ENCODE results near the gene CTSE. TPM values are rescaled to one million over a fixed set of nuclear protein-coding genes. Genes with fewer than 3 reads are reported as not detected.

Gene CTSE
- total RNA-seq, 2 experiments from 2014 or later: not detected

DNA sequence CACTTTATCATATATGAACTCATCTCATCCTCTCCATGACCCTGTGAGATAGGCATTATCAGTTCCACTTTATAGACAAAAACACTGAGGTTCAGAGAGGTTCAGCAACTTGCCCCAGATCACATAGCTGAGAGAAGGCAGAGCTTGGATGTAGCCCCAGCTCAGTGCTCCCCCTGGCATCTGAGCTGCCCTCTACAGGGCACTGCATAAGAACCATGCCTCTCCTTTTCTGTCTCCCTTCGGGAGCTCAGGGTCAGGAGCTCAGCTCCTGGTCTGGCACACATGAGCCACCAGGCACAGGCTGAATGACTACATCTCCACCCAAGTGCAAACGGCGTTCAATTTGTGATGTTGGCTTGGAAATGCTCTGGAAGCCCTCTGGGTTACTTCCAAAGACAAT, 37.4 kb downstream of the CTSE start:
- DNase-seq (no peak), ATAC-seq (ENCODE audit: poor library complexity) (no peak)
- Mint-ChIP-seq H3K4me3 (no peak overlapping the region), H3K4me1 (ENCODE audit: low read depth) (no peaks in the 10 kb centered on the region), H3K9me3 (no peaks in the 10 kb centered on the region), H3K36me3 (ENCODE audit: low read depth) (no peaks in the 10 kb centered on the region), H3K27ac (no peak overlapping the region), H3K27me3 (peaks cover 9% of the 10 kb centered on the region)
- no peak overlapping the region for H3K4me3 ChIP-seq (ENCODE audit: low read length)
- no peaks in the 10 kb centered on the region for H3K36me3 ChIP-seq (ENCODE audit: insufficient read depth, low read length)
- H3K27ac ChIP-seq (ENCODE audit: low read depth in 1 of 2, low read length in 2 of 2): no peak overlapping the region
- intact Hi-C loops (cut with DNase I, micrococcal nuclease): no loop called here
- no peaks in the 10 kb centered on the region for H3K4me1 ChIP-seq (ENCODE audit: insufficient read depth, low read length)
- CTCF ChIA-PET: no interaction called here
- TF ChIP-seq, protein P1, sequence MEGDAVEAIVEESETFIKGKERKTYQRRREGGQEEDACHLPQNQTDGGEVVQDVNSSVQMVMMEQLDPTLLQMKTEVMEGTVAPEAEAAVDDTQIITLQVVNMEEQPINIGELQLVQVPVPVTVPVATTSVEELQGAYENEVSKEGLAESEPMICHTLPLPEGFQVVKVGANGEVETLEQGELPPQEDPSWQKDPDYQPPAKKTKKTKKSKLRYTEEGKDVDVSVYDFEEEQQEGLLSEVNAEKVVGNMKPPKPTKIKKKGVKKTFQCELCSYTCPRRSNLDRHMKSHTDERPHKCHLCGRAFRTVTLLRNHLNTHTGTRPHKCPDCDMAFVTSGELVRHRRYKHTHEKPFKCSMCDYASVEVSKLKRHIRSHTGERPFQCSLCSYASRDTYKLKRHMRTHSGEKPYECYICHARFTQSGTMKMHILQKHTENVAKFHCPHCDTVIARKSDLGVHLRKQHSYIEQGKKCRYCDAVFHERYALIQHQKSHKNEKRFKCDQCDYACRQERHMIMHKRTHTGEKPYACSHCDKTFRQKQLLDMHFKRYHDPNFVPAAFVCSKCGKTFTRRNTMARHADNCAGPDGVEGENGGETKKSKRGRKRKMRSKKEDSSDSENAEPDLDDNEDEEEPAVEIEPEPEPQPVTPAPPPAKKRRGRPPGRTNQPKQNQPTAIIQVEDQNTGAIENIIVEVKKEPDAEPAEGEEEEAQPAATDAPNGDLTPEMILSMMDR (IDR thresholded peaks at IDR 0.05): no peak
- no peaks in the 10 kb centered on the region for H3K27me3 ChIP-seq (ENCODE audit: control insufficient read depth in 1 of 2, insufficient read depth in 2 of 2, low read length in 2 of 2)
- POLR2A ChIA-PET: no interaction called here
- no peaks in the 10 kb centered on the region for H3K9me3 ChIP-seq (ENCODE audit: control insufficient read depth in 1 of 2, insufficient read depth in 1 of 2, low read length in 2 of 2)

DNA sequence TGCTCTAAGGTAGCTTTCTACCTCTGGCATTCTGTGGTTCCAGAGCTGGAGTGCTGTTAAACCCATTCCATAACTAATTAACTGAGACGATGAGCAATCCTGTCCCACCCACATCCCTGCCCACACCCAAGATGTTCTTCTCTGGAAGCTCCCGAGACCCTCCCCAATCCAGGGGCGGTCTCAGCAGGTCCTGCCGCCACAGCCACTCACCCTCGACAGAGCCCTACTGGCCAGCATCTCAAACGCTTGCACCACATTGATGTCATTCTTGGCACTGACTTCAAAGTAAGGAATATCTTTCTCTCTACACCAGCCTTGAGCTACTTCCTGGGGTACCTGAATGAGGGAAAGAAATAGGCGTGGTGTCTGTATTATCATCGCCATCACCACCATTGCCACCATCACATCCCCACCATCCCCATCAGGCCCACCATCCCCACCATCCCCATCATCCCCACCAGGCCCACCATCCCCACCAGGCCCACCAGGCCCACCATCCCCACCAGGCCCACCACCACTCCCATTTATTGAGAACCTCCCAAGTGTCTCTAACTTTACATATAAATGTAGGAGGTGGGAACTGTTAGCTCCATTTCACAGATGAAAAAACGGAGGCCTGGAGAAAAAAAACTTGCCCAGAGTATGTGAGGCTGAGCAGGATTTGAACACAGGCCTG, 38.2 kb downstream of the CTSE start:
- CTCF ChIA-PET: no interaction called here
- no peaks in the 10 kb centered on the region for H3K27me3 ChIP-seq (ENCODE audit: control insufficient read depth in 1 of 2, insufficient read depth in 2 of 2, low read length in 2 of 2)
- Mint-ChIP-seq H3K27me3 (peaks cover 5% of the 10 kb centered on the region), H3K9me3 (no peaks in the 10 kb centered on the region), H3K4me3 (no peak overlapping the region), H3K36me3 (ENCODE audit: low read depth) (no peaks in the 10 kb centered on the region), H3K27ac (no peak overlapping the region), H3K4me1 (ENCODE audit: low read depth) (no peaks in the 10 kb centered on the region)
- no peak overlapping the region for H3K27ac ChIP-seq (ENCODE audit: low read depth in 1 of 2, low read length in 2 of 2)
- no peaks in the 10 kb centered on the region for H3K4me1 ChIP-seq (ENCODE audit: insufficient read depth, low read length)
- POLR2A ChIA-PET: no interaction called here
- intact Hi-C loops (cut with DNase I, micrococcal nuclease): no loop called here
- DNase-seq (no peak), ATAC-seq (ENCODE audit: poor library complexity) (no peak)
- TF ChIP-seq, protein P1 (IDR thresholded peaks at IDR 0.05): no peak
- no peak overlapping the region for H3K4me3 ChIP-seq (ENCODE audit: low read length)
- no peaks in the 10 kb centered on the region for H3K36me3 ChIP-seq (ENCODE audit: insufficient read depth, low read length)
- no peaks in the 10 kb centered on the region for H3K9me3 ChIP-seq (ENCODE audit: control insufficient read depth in 1 of 2, insufficient read depth in 1 of 2, low read length in 2 of 2)

DNA sequence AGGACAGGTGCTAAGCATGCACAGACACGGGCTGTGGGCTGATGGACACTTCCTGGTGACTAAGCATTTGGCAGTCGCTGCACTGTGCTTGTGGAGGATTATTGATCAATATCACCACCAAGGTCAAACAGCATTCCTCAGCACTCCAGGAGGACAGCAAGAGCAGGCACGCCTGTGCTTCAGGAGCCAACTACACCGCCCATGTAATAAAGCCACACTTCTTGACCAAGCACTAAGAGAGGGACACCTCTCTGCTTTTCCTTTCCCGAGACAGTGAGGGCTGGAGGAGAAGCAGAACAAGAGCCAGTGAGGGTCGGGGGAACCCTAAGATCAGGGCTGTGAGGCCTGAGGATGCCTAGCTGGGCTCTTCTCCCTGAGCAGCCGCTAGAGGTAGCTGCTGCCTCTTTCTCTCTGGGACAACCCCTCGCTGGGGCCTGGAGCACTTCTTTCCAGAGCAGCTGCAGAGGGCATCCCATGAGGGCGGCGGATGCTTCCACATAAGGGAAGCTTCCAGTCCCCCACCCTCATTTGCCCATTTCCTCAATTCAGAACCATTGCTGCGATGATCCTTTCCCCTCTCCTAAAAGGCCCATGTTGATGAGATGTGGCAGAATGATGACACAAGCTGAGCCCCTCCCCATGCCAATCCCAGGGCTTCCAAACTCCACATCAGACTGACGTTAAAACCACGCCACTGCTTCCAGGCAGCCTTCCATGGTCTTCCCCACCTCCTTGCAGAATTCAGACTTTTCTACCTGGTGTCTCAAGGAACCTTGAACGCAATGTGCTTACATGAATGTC, 39.6 kb downstream of the CTSE start:
- H3K9me3 ChIP-seq (ENCODE audit: control insufficient read depth in 1 of 2, insufficient read depth in 1 of 2, low read length in 2 of 2): no peaks in the 10 kb centered on the region
- H3K27ac ChIP-seq (ENCODE audit: low read depth in 1 of 2, low read length in 2 of 2): no peak overlapping the region
- no peaks in the 10 kb centered on the region for H3K36me3 ChIP-seq (ENCODE audit: insufficient read depth, low read length)
- POLR2A ChIA-PET: no interaction called here
- no peak overlapping the region for H3K27ac Mint-ChIP-seq
- DNase-seq (peak in 3 of 14 experiments; percentile 10 to 42 (median 36)), ATAC-seq (ENCODE audit: poor library complexity) (no peak)
- H3K36me3 Mint-ChIP-seq (ENCODE audit: low read depth): no peaks in the 10 kb centered on the region
- no peaks in the 10 kb centered on the region for H3K27me3 Mint-ChIP-seq
- H3K27me3 ChIP-seq (ENCODE audit: control insufficient read depth in 1 of 2, insufficient read depth in 2 of 2, low read length in 2 of 2): no peaks in the 10 kb centered on the region
- TF ChIP-seq, protein P1 (IDR thresholded peaks at IDR 0.05): no peak
- H3K4me3 ChIP-seq (ENCODE audit: low read length): no peak overlapping the region
- CTCF ChIA-PET: interaction anchor here (0.5 kb wide), 1 partner anchor 149 kb away, joined by 3 read pairs; no protein-coding TSS in a partner anchor
- no peaks in the 10 kb centered on the region for H3K4me1 Mint-ChIP-seq (ENCODE audit: low read depth)
- no peaks in the 10 kb centered on the region for H3K9me3 Mint-ChIP-seq
- no peaks in the 10 kb centered on the region for H3K4me1 ChIP-seq (ENCODE audit: insufficient read depth, low read length)
- H3K4me3 Mint-ChIP-seq: no peak overlapping the region
- intact Hi-C loops (cut with DNase I, micrococcal nuclease): loop anchor here in 1 of 2 experiments (1.0 kb wide), 1 partner anchor 122 kb away; no protein-coding TSS in a partner anchor
